Subcutaneous abdominal adipose tissue (tissue), 5 donors: ENCODE measurements around the gene WDR43.

Experiments
- H3K27ac ChIP-seq: one replicate; pipeline ENCODE4 v1.7.0; 2013; ENCODE audit warnings: low read depth, mild to moderate bottlenecking, inconsistent platforms, low read length, moderate library complexity
- H3K27me3 ChIP-seq, 5 donors: one replicate each; pipeline ENCODE4 v1.7.0; 2013; ENCODE audit warnings: low read length in 5 of 5, inconsistent platforms in 1 of 5; ENCODE audit not compliant: control insufficient read depth in 5 of 5, insufficient read depth in 4 of 5
- H3K36me3 ChIP-seq, 5 donors: one replicate each; pipeline ENCODE4 v1.7.0; 2013; ENCODE audit warnings: low read length in 5 of 5; ENCODE audit not compliant: control insufficient read depth in 5 of 5, insufficient read depth in 5 of 5
- H3K4me1 ChIP-seq, 5 donors: one replicate each; pipeline ENCODE4 v1.7.0; 2013; ENCODE audit warnings: low read length in 5 of 5, mild to moderate bottlenecking in 3 of 5, moderate library complexity in 1 of 5; ENCODE audit not compliant: control insufficient read depth in 5 of 5, insufficient read depth in 5 of 5
- H3K4me3 ChIP-seq, 5 donors: one replicate each; pipeline ENCODE4 v1.7.0; 2013; ENCODE audit warnings: low read length in 5 of 5, low read depth in 1 of 5
- H3K9ac ChIP-seq, 5 donors: one replicate each; pipeline ENCODE4 v1.7.0; 2013; ENCODE audit warnings: low read length in 5 of 5, mild to moderate bottlenecking in 4 of 5, moderate library complexity in 3 of 5
- H3K9me3 ChIP-seq, 5 donors: one replicate each; pipeline ENCODE4 v1.7.0; 2013; ENCODE audit warnings: low read length in 5 of 5; ENCODE audit not compliant: control insufficient read depth in 5 of 5
- donor health status: healthy.
- donor health status: healthy.
- donor health status: healthy.
- donor health status: healthy.
- donor health status: healthy.

The WDR43 gene

DNA sequence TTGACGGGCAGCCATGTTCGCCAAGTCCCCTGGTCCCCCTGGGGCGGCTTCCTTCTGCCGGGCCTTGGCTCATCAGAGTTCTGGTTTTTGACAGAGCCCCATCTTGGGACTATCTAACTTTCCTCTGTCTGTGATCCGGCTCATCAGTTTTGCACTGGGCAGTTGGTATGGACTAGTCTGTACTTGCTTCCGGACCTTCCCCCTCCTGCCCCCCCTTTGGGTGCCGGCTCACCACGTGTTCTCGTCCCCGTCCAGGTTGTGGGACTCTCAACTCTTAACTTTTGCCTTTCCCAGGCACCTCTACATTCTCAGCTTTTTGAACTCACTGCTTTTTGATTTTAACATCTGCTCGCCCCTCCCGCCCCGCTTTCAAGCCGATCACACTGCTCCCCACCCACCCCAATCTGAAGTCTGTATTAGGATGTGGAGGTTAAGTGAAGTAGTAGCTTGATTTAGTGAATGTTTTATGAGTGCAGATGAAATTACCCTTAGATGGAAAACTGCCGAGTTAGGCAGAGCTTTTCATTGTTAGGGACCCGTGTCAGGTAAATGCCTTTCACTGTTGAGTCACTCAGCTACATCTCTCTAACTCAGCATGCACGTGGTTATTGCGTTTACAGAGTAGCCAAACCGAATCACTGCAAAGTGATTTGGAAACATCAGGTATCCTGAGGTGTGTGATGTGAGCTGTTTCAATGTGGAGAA lies 874 bp downstream of the WDR43 start:
- H3K27me3 ChIP-seq: no peaks in the 10 kb centered on the region
- H3K9me3 ChIP-seq: peaks cover 0 to 3% (median 0%) of the 10 kb centered on the region in 5 donors
- H3K4me3 ChIP-seq: peak overlapping the region; percentile 87 to 100 (median 98)
- H3K27ac ChIP-seq: peak overlapping the region; percentile 84
- H3K36me3 ChIP-seq: no peaks in the 10 kb centered on the region
- H3K9ac ChIP-seq: peak overlapping the region; percentile 30 to 96 (median 96)
- peaks cover 0 to 49% (median 39%) of the 10 kb centered on the region in 5 donors for H3K4me1 ChIP-seq

DNA sequence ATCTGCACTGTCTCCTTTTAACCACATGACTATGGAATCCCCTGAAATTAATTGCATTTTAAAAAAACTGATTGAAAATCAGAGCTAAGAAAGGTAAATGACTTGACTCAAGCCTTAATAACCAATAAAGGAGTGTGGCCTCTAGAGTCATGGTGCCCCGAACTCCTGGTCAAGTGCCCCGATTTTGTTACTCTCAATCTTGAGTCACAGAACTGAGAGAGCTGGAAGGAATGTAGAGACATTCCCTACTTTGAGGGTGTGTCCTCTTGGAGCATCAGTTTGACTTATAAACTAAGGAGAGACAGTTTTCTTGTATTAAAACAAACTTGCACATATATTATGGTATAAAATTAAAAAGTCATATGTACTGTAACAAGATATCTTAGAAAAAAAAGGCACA lies 2.4 kb downstream of the WDR43 start:
- peaks cover 0 to 49% (median 39%) of the 10 kb centered on the region in 5 donors for H3K4me1 ChIP-seq

DNA sequence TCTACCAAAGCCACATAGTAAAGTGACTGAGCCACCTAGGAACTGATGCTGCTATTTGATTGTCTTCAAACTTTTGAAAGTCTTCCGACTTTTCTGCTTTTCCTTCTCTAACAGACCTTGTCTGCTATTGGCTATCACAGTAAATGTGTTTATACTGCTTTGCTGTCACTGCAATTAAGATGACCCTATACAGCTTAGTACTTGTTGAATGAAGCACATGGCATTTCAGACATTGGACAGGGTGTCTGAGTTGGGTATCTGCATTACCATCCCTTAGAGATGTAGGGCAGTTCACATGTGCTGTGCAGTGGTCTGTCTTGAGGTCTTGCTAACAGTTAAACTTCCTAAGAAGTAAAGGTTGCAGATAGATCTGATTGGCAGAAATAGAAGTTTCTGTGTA lies 3.6 kb downstream of the WDR43 start:
- H3K4me3 ChIP-seq: no peak overlapping the region
- H3K9ac ChIP-seq: peak overlapping the region in 2 of 5 donors; percentile 35 to 44
- H3K27ac ChIP-seq: peak overlapping the region; percentile 34
- peaks cover under 1 to 9% (median 8%) of the 10 kb centered on the region in 5 donors for H3K36me3 ChIP-seq
- H3K9me3 ChIP-seq: peaks cover 0 to 3% (median 0%) of the 10 kb centered on the region in 5 donors
- H3K4me1 ChIP-seq: peaks cover 0 to 49% (median 39%) of the 10 kb centered on the region in 5 donors
- no peaks in the 10 kb centered on the region for H3K27me3 ChIP-seq

More for the DNA sequence above, 2.4 kb downstream of the WDR43 start:
- H3K9me3 ChIP-seq: peaks cover 0 to 3% (median 0%) of the 10 kb centered on the region in 5 donors
- no peak overlapping the region for H3K4me3 ChIP-seq
- H3K27me3 ChIP-seq: no peaks in the 10 kb centered on the region
- peaks cover 0 to under 1% (median 0%) of the 10 kb centered on the region in 5 donors for H3K36me3 ChIP-seq
- H3K27ac ChIP-seq: peak overlapping the region; percentile 84
- H3K9ac ChIP-seq: no peak overlapping the region

DNA sequence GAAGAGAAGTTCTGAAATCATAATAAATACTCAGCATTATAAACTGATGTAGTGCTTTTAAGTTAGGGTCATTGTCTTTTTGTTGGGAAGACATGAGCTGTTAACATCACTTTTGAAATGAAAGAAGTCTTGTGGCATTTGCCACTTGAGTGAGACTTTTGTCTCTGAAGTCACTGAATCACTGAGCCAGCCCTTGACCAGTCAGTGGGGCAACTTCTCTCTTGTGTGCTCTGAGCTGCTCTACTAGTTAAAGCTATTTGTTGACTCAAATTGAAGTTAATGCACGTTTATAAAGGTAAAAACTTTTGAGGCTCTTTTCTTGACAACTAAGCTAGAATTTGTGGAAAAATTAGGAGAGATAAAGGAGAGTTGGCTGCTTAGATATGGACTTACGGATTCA lies 6.7 kb downstream of the WDR43 start:
- peaks cover 0 to 40% (median 32%) of the 10 kb centered on the region in 5 donors for H3K4me1 ChIP-seq
- no peak overlapping the region for H3K27ac ChIP-seq
- H3K27me3 ChIP-seq: no peaks in the 10 kb centered on the region
- no peak overlapping the region for H3K4me3 ChIP-seq
- H3K9ac ChIP-seq: no peak overlapping the region
- no peaks in the 10 kb centered on the region for H3K9me3 ChIP-seq
- peaks cover 3 to 19% (median 11%) of the 10 kb centered on the region in 5 donors for H3K36me3 ChIP-seq

DNA sequence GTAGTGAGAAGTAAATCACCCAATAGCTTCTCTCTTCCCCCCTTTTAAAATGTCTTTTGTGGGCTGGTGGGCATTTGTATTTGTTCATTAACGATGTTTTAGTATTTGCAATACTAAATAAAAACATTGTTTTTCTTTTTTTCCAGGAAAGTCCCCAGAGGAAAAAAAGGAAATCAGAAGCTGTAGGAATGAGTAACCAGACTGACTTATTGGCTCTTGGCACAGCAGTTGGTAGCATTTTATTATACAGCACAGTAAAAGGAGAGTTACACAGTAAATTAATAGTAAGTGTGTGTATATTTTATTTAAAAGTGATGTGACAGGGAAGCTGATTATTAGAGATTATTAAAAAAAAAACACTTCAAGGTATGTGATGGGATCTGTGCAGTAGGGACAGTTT lies 7.4 kb downstream of the WDR43 start:
- H3K36me3 ChIP-seq: peaks cover 9 to 26% (median 17%) of the 10 kb centered on the region in 5 donors
- no peaks in the 10 kb centered on the region for H3K9me3 ChIP-seq
- H3K27ac ChIP-seq: no peak overlapping the region
- H3K27me3 ChIP-seq: no peaks in the 10 kb centered on the region
- H3K4me3 ChIP-seq: no peak overlapping the region
- H3K4me1 ChIP-seq: peaks cover 0 to 34% (median 26%) of the 10 kb centered on the region in 5 donors
- no peak overlapping the region for H3K9ac ChIP-seq

DNA sequence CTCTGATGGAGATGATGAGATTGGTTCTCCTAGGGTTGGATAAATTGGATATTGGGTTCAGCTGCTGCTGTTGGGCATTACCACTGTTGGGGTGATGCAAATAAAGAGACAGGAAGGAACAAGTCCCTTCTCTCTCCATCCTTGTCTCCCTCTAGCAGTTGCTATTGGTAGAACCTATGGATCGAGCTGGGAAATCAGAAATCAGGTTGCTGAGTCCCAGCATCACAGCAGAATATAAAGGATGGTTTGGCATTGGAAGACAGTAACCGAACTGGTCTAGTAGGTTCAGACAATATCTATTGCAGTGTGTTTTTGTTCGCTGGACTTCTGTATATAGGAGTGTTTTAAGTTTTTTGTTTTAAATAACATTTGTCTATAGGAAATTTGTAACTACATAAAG lies 8.1 kb downstream of the WDR43 start:
- peaks cover 11 to 33% (median 23%) of the 10 kb centered on the region in 5 donors for H3K36me3 ChIP-seq
- H3K27ac ChIP-seq: no peak overlapping the region
- peaks cover 0 to 32% (median 19%) of the 10 kb centered on the region in 5 donors for H3K4me1 ChIP-seq
- no peaks in the 10 kb centered on the region for H3K27me3 ChIP-seq
- no peaks in the 10 kb centered on the region for H3K9me3 ChIP-seq
- H3K4me3 ChIP-seq: no peak overlapping the region
- H3K9ac ChIP-seq: no peak overlapping the region

DNA sequence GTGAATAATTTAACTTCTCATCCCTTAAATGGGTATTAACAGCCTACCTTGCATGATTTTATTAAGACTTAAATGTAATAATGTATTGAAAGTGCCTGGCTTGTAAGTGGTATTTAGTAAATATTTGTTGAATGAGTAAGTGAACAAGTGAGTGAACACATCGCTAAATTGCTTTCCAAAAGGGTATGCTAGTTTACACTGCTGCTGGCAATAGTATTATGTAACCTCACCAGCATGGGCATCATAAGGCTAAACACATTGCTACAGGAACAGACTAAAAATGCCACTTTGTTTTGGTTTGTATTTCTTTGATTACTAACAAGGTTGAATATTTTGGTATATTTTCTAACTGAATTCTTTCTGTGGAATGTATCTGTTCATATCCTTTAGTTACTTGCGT lies 9.8 kb downstream of the WDR43 start:
- no peaks in the 10 kb centered on the region for H3K27me3 ChIP-seq
- H3K27ac ChIP-seq: no peak overlapping the region
- peaks cover 0 to 15% (median 4%) of the 10 kb centered on the region in 5 donors for H3K4me1 ChIP-seq
- no peak overlapping the region for H3K9ac ChIP-seq
- no peaks in the 10 kb centered on the region for H3K9me3 ChIP-seq
- no peak overlapping the region for H3K4me3 ChIP-seq
- H3K36me3 ChIP-seq: peaks cover 23 to 49% (median 36%) of the 10 kb centered on the region in 5 donors

DNA sequence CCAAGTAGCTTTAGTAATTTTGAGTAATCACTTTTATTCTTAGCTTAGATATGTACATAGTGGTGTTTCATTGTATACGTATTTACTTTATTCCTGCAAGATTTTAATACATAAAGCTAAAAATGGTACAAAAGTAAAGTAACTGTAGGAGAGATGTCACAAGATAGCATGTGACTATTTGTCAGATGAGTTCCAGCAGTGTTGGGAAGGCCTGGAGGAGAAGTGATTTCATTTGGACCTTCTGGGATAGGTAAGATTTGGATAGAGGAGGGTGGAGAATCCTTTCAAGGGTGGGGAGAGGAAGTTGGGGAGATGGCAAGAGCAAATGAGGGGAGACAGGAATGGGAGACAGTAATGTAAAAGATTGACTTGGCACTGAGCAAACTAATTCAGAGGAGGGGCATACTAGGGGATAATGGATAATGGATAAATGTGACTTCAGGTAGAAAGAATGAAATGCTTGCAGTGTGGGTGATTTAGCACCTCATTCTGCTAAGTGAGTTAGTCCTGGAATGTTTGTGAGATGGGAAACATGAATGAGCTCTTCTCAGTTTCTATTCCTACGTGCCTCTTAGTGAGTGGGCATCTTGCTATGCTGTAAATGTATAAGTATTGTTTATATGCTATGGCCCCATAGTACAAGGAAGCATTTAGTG lies 10.5 kb downstream of the WDR43 start:
- Histone ChIP-seq H3K4me1 (peaks cover 0 to 13% (median 0%) of the 10 kb centered on the region in 5 donors), H3K27ac (no peak overlapping the region), H3K9me3 (no peaks in the 10 kb centered on the region), H3K4me3 (no peak overlapping the region), H3K9ac (no peak overlapping the region), H3K36me3 (peaks cover 25 to 55% (median 40%) of the 10 kb centered on the region in 5 donors), H3K27me3 (no peaks in the 10 kb centered on the region)

DNA sequence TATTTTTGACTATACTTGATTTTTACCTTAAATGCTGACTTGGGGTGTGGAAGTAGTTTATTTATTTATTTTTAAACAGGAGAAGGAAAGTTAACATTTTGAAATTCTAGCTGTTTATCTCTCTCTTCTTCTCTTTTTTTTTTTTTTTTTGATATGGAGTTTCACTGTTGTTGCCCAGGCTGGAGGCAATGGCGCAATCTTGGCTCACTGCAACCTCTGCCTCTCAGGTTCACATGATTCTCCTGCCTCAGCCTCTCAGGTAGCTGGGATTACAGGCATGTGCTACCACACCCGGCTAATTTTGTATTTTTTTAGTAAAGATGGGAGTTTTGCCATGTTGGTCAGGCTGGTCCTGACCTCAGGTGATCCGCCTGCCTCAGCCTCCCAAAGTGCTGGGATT lies 11.1 kb downstream of the WDR43 start:
- H3K27ac ChIP-seq: no peak overlapping the region
- H3K36me3 ChIP-seq: peaks cover 29 to 58% (median 44%) of the 10 kb centered on the region in 5 donors
- no peaks in the 10 kb centered on the region for H3K27me3 ChIP-seq
- no peak overlapping the region for H3K9ac ChIP-seq
- H3K9me3 ChIP-seq: no peaks in the 10 kb centered on the region
- peaks cover 0 to 13% (median 0%) of the 10 kb centered on the region in 5 donors for H3K4me1 ChIP-seq
- no peak overlapping the region for H3K4me3 ChIP-seq

DNA sequence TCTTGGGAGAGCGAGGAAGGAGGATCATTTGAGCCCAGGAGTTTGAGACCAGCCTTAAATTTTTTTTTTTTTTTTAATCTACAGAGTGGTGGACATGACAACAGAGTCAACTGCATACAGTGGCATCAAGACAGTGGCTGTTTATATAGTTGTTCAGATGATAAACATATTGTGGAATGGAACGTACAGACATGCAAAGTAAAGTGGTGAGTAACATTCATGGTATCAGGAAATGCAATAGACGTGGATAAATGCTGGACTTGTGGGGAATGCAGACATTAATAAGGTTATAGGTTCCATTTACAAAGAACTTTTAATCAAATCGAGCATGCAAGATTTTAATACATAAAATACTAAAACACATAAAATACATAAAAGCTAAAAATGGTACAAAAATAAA lies 11.9 kb downstream of the WDR43 start:
- H3K9ac ChIP-seq: no peak overlapping the region
- no peak overlapping the region for H3K27ac ChIP-seq
- H3K36me3 ChIP-seq: peaks cover 29 to 58% (median 44%) of the 10 kb centered on the region in 5 donors
- H3K27me3 ChIP-seq: no peaks in the 10 kb centered on the region
- no peaks in the 10 kb centered on the region for H3K9me3 ChIP-seq
- no peak overlapping the region for H3K4me3 ChIP-seq
- H3K4me1 ChIP-seq: peaks cover 0 to 13% (median 0%) of the 10 kb centered on the region in 5 donors
